OCI-LY1 (cell line): ENCODE data around the gene PHOSPHO2.

ENCODE experiments used
- H2AFZ ChIP-seq: fragments of 200-600 bp; sonication (generic), shearing (Covaris generic); 2 replicates; pipeline ENCODE4 v1.6.0; 2014; ENCODE audit warnings: antibody characterized with exemption, mild to moderate bottlenecking, low read length
- H3F3A ChIP-seq: fragments of 200-600 bp; sonication (generic), shearing (Covaris generic); 2 replicates; pipeline ENCODE4 v1.6.0; 2014; ENCODE audit warnings: mild to moderate bottlenecking, antibody characterized with exemption, low read length, moderate library complexity; ENCODE audit not compliant: insufficient read depth
- H3K27ac ChIP-seq: fragments of 200-600 bp; sonication (generic); 2 replicates; pipeline ENCODE4 v1.5.1; 2014; ENCODE audit warnings: low read length, mixed run types, mild to moderate bottlenecking, low read depth; ENCODE audit not compliant: poor library complexity, severe bottlenecking
- H3K27me3 ChIP-seq: fragments of 200-600 bp; sonication (generic); 2 replicates; pipeline ENCODE4 v1.6.0; 2014; ENCODE audit warnings: antibody characterized with exemption, mild to moderate bottlenecking, low read length, moderate library complexity; ENCODE audit not compliant: insufficient read depth
- H3K36me3 ChIP-seq: fragments of 200-600 bp; sonication (generic); 2 replicates; pipeline ENCODE4 v1.6.1; 2014; ENCODE audit warnings: mild to moderate bottlenecking, antibody characterized with exemption, low read length, moderate library complexity, mixed read lengths; ENCODE audit not compliant: insufficient read depth
- H3K4me1 ChIP-seq: fragments of 200-600 bp; sonication (generic); 2 replicates; pipeline ENCODE4 v1.5.1; 2014; ENCODE audit warnings: mild to moderate bottlenecking, low read length, moderate library complexity; ENCODE audit not compliant: insufficient read depth, severe bottlenecking
- H3K4me2 ChIP-seq: fragments of 200-600 bp; sonication (generic), shearing (Covaris generic); 2 replicates; pipeline ENCODE4 v1.6.1; 2014; ENCODE audit warnings: low read length
- H3K4me3 ChIP-seq: fragments of 200-600 bp; sonication (generic); 2 replicates; pipeline ENCODE4 v1.5.1; 2014; ENCODE audit warnings: low read length, low read depth, mild to moderate bottlenecking, mixed read lengths; ENCODE audit not compliant: poor library complexity, severe bottlenecking
- H3K79me2 ChIP-seq: fragments of 200-600 bp; shearing (Covaris generic); 2 replicates; pipeline ENCODE4 v1.6.1; 2016; ENCODE audit warnings: mixed run types, low read length, mixed read lengths; ENCODE audit not compliant: insufficient read depth
- H3K9ac ChIP-seq: fragments of 200-600 bp; sonication (generic), shearing (Covaris generic); 2 replicates; pipeline ENCODE4 v1.6.1; 2014; ENCODE audit warnings: mild to moderate bottlenecking, low read length, mixed read lengths
- H3K9me2 ChIP-seq: fragments of 200-600 bp; sonication (generic), shearing (Covaris generic); 2 replicates; pipeline ENCODE4 v1.6.1; 2014; ENCODE audit warnings: low read depth, mild to moderate bottlenecking, low read length, mixed read lengths
- H3K9me3 ChIP-seq: fragments of 200-600 bp; shearing (Covaris generic); 2 replicates; pipeline ENCODE4 v1.6.1; 2014; ENCODE audit warnings: low read length, mixed read lengths
- H4K20me1 ChIP-seq: fragments of 200-600 bp; sonication (generic), shearing (Covaris generic); 2 replicates; pipeline ENCODE4 v1.6.0; 2016; ENCODE audit warnings: mild to moderate bottlenecking, low read length; ENCODE audit not compliant: insufficient read depth
- EZH2 ChIP-seq: fragments of 200-600 bp; sonication (generic), shearing (Covaris generic); IDR thresholded peaks from 2 replicates; pipeline ENCODE4 v1.8.0; 2017; ENCODE audit warnings: borderline replicate concordance, mixed run types, mild to moderate bottlenecking, antibody characterized with exemption, low read length, moderate library complexity, mixed read lengths
- TF ChIP-seq, protein P1 (sequence below): fragments of 200-600 bp; sonication (generic), shearing (Covaris generic); IDR thresholded peaks from 2 replicates; pipeline ENCODE4 v1.5.1; 2017; ENCODE audit warnings: mild to moderate bottlenecking, antibody characterized with exemption, low read length, moderate library complexity, mixed read lengths

PHOSPHO2 gene

GRCh38 chr2:169663247-169663646 is 31.0 kb upstream of the PHOSPHO2 start:
- Histone ChIP-seq H3K4me3 (no peak overlapping the region), H3K4me2 (no peak overlapping the region), H3K79me2 (no peaks in the 10 kb centered on the region), H3K27ac (no peak overlapping the region), H3K27me3 (no peaks in the 10 kb centered on the region), H3F3A (no peaks in the 10 kb centered on the region), H4K20me1 (no peaks in the 10 kb centered on the region), H2AFZ (no peak overlapping the region), H3K9me3 (no peaks in the 10 kb centered on the region), H3K9ac (no peak overlapping the region), H3K9me2 (no peaks in the 10 kb centered on the region), H3K4me1 (no peaks in the 10 kb centered on the region), H3K36me3 (no peaks in the 10 kb centered on the region)
- no peak for TF ChIP-seq EZH2
- TF ChIP-seq, protein P1, sequence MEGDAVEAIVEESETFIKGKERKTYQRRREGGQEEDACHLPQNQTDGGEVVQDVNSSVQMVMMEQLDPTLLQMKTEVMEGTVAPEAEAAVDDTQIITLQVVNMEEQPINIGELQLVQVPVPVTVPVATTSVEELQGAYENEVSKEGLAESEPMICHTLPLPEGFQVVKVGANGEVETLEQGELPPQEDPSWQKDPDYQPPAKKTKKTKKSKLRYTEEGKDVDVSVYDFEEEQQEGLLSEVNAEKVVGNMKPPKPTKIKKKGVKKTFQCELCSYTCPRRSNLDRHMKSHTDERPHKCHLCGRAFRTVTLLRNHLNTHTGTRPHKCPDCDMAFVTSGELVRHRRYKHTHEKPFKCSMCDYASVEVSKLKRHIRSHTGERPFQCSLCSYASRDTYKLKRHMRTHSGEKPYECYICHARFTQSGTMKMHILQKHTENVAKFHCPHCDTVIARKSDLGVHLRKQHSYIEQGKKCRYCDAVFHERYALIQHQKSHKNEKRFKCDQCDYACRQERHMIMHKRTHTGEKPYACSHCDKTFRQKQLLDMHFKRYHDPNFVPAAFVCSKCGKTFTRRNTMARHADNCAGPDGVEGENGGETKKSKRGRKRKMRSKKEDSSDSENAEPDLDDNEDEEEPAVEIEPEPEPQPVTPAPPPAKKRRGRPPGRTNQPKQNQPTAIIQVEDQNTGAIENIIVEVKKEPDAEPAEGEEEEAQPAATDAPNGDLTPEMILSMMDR = no peak

GRCh38 chr2:169664600-169664977 is 29.7 kb upstream of the PHOSPHO2 start:
- Histone ChIP-seq H2AFZ (no peak overlapping the region), H3K27ac (no peak overlapping the region), H4K20me1 (no peaks in the 10 kb centered on the region), H3F3A (no peaks in the 10 kb centered on the region), H3K9me2 (no peaks in the 10 kb centered on the region), H3K9me3 (no peaks in the 10 kb centered on the region), H3K4me1 (no peaks in the 10 kb centered on the region), H3K36me3 (no peaks in the 10 kb centered on the region), H3K4me2 (no peak overlapping the region), H3K27me3 (no peaks in the 10 kb centered on the region), H3K4me3 (no peak overlapping the region), H3K9ac (no peak overlapping the region), H3K79me2 (no peaks in the 10 kb centered on the region)
- TF ChIP-seq, protein P1 = no peak
- TF ChIP-seq EZH2 = no peak

GRCh38 chr2:169664978-169665930 is 29.0 kb upstream of the PHOSPHO2 start:
- Histone ChIP-seq H3K27me3 (no peaks in the 10 kb centered on the region), H4K20me1 (no peaks in the 10 kb centered on the region), H3K9ac (no peak overlapping the region), H3K4me1 (no peaks in the 10 kb centered on the region), H3K27ac (no peak overlapping the region), H2AFZ (no peak overlapping the region), H3K9me3 (no peaks in the 10 kb centered on the region), H3K4me3 (no peak overlapping the region), H3K36me3 (no peaks in the 10 kb centered on the region), H3F3A (no peaks in the 10 kb centered on the region), H3K4me2 (no peak overlapping the region), H3K79me2 (no peaks in the 10 kb centered on the region), H3K9me2 (no peaks in the 10 kb centered on the region)
- TF ChIP-seq, protein P1 = no peak
- TF ChIP-seq EZH2 = no peak
